Dendritic cell treated with granulocyte-macrophage colony-stimulating factor and Interleukin-4, amounts not matched to agents 40 ng/mL and 50 ng/mL, for 4 days (primary cell): Measurements from ENCODE around the gene CD300LG.

Source experiments
- H3K27ac Mint-ChIP-seq: one replicate; pipeline ENCODE4 v1.8.0; 2022; ENCODE audit warnings: mild to moderate bottlenecking, mixed read lengths
- H3K27me3 Mint-ChIP-seq: one replicate; pipeline ENCODE4 v1.8.0; 2022; ENCODE audit warnings: mild to moderate bottlenecking, mixed read lengths
- H3K36me3 Mint-ChIP-seq: one replicate; pipeline ENCODE4 v1.8.0; 2022; ENCODE audit warnings: low read depth, mixed read lengths
- H3K4me1 Mint-ChIP-seq: one replicate; pipeline ENCODE4 v1.8.0; 2022; ENCODE audit warnings: low read depth, mixed read lengths
- H3K4me3 Mint-ChIP-seq: one replicate; pipeline ENCODE4 v1.8.0; 2022; ENCODE audit warnings: mild to moderate bottlenecking, moderate library complexity, mixed read lengths
- H3K9me3 Mint-ChIP-seq: one replicate; pipeline ENCODE4 v1.8.0; 2022; ENCODE audit warnings: mixed read lengths
- intact Hi-C: fragments of 100-400 bp; cut with micrococcal nuclease; formaldehyde crosslinking; loops from one replicate; pipeline ENCODE4 v1.15.0; 2022

CD300LG gene

GRCh38 chr17:43814714-43815113 is 32.3 kb upstream of the CD300LG start:
- no peaks in the 10 kb centered on the region for H3K9me3 Mint-ChIP-seq
- no peaks in the 10 kb centered on the region for H3K27me3 Mint-ChIP-seq
- H3K4me3 Mint-ChIP-seq, result no peak overlapping the region
- H3K4me1 Mint-ChIP-seq, result peaks cover 19% of the 10 kb centered on the region
- H3K36me3 Mint-ChIP-seq, result peaks cover 37% of the 10 kb centered on the region
- H3K27ac Mint-ChIP-seq, result no peak overlapping the region
- intact Hi-C loops, result no loop called here

DNA sequence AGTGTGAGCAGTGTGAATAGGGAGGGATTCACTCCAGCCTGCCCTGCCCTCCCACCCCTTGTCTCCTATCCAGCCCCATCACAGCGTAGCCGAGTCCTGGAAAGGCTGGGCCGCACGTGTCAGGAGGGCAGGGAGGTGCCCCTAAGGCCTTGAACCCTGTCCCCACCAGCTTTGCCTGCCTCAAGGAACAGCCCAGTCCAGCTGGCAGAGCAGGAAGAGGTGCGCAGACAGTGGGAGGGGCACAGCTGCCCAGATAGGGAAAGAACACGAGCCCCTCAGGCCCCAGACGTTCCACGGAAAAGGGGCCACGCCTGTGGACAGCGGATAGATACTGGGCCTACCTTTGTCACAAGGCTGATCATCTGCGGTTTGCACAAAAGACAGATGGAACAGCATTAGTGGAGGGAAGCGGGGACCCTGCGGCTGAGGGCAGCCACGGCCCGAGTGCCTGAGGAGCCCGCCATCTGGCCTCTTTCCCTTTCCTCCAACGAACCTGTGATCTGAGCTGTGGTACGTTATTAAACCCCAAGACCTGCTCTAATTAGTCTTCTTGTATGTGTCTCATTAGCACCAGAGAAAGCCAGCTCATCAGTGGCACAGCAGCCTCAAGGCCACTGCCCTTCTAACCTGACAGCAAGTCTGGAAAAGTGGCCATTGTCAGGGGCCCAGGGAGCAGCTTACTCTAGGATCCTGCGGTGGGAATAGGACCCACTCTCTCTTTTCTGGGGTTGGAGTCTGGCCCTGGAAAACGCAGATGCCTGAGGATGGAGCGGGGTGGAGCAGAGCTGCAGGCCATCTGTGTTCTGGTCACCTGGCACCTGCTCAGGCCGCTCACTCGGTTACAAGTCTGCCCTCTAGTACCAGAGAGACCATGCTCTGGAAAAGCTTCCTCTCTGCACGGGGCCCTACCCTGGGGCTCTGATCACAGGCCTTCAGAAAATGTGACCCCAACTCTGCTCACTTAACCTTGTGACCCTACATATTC is 30.3 kb upstream of the CD300LG start:
- Mint-ChIP-seq H3K4me1 (peaks cover 19% of the 10 kb centered on the region), H3K27me3 (no peaks in the 10 kb centered on the region), H3K36me3 (peaks cover 40% of the 10 kb centered on the region), H3K27ac (no peak overlapping the region), H3K9me3 (no peaks in the 10 kb centered on the region), H3K4me3 (no peak overlapping the region)
- intact Hi-C loops, result no loop called here

- Mint-ChIP-seq H3K27ac (no peak overlapping the region), H3K27me3 (no peaks in the 10 kb centered on the region), H3K4me3 (no peak overlapping the region), H3K36me3 (peaks cover 33% of the 10 kb centered on the region), H3K9me3 (no peaks in the 10 kb centered on the region), H3K4me1 (peaks cover 19% of the 10 kb centered on the region)
- intact Hi-C loops, result no loop called here
Measured at GRCh38 chr17:43817826-43818225, 29.1 kb upstream of the CD300LG start.

DNA sequence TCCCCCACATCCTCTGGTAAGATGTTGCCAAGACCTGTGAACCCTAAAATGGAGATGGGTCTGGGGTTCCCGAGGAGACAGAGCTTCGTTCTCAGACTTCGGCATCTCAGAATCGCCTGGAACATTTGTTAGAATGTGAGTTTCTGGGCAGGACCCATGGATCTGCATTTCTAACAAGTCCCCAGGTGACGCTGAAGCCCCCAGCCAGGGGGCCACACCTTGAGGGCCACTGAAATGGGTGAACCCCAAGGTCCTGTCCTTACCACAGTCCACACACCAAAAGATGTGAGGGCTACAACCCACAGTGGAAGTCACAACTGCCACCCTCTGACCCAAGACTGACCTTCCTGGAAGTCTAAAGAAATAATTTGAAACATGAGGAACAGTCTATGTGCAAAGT is 28.0 kb upstream of the CD300LG start:
- H3K27me3 Mint-ChIP-seq, result no peaks in the 10 kb centered on the region
- no peak overlapping the region for H3K27ac Mint-ChIP-seq
- intact Hi-C loops, result no loop called here
- peaks cover 19% of the 10 kb centered on the region for H3K4me1 Mint-ChIP-seq
- H3K4me3 Mint-ChIP-seq, result no peak overlapping the region
- H3K36me3 Mint-ChIP-seq, result peaks cover 30% of the 10 kb centered on the region
- H3K9me3 Mint-ChIP-seq, result no peaks in the 10 kb centered on the region

GRCh38 chr17:43820759-43821158 is 26.2 kb upstream of the CD300LG start:
- Mint-ChIP-seq H3K4me1 (peaks cover 8% of the 10 kb centered on the region), H3K27me3 (no peaks in the 10 kb centered on the region), H3K9me3 (no peaks in the 10 kb centered on the region), H3K36me3 (peaks cover 34% of the 10 kb centered on the region), H3K4me3 (no peak overlapping the region), H3K27ac (no peak overlapping the region)
- intact Hi-C loops, result no loop called here

- H3K4me1 Mint-ChIP-seq, result peaks cover 8% of the 10 kb centered on the region
- no peaks in the 10 kb centered on the region for H3K27me3 Mint-ChIP-seq
- intact Hi-C loops, result no loop called here
- no peak overlapping the region for H3K27ac Mint-ChIP-seq
- no peaks in the 10 kb centered on the region for H3K9me3 Mint-ChIP-seq
- no peak overlapping the region for H3K4me3 Mint-ChIP-seq
- peaks cover 37% of the 10 kb centered on the region for H3K36me3 Mint-ChIP-seq
Measured at GRCh38 chr17:43822570-43823190, 24.3 kb upstream of the CD300LG start.

DNA sequence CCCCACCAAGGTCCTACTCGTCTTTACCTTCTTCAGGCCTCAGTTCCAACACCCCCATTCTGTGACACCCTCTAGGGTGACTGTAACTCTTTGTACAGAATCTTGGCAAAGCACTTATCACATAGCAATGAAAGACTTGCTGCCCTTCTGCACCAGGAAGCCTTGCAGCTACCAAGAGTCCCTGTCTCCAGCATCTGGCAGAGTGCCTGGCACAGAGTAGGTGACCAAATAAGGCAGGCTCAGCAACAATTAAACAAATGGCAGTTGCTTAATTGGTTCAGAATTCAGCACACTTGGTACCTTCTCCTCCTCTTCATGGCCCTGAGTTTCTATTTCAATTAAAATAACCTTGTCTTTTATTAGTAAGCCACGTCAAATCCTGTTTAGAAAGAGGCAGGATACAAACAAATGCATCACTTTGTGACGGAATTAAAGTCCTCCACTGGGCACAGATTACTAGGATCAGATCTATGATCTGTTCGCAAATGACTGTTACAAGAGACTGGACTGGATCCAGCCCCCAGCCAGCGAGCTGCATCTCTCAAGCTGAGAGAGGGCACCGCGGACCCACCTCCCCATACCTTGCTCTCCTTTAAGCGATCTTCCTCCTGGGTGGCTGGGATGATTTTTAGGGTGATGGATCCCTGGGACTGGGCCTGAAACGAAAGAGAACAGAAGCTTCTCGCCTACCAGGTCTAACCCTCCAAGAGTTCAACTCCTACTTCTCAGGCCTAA is 23.5 kb upstream of the CD300LG start:
- no peaks in the 10 kb centered on the region for H3K9me3 Mint-ChIP-seq
- peaks cover 8% of the 10 kb centered on the region for H3K4me1 Mint-ChIP-seq
- peaks cover 39% of the 10 kb centered on the region for H3K36me3 Mint-ChIP-seq
- intact Hi-C loops, result no loop called here
- H3K27me3 Mint-ChIP-seq, result no peaks in the 10 kb centered on the region
- no peak overlapping the region for H3K4me3 Mint-ChIP-seq
- no peak overlapping the region for H3K27ac Mint-ChIP-seq

DNA sequence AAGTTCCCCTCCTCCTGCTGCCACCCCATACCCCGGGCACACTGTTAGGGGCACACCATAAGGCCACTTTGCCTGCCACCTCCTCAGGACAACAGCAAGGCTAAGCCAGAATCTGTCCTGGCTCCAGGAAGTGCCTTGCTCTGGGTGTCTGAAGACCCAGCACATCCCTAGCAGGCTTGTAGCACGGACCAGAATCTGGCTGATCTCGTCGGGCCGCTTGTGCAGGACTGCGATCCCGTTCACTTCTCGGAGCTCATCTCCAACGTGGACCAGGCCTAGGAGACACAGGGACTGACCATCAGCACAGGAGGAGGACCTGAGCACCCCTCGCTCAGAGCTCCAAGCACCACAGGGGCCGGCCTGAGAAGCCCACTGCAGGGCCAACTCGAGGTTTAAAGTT is 21.4 kb upstream of the CD300LG start:
- H3K27ac Mint-ChIP-seq, result no peak overlapping the region
- no peaks in the 10 kb centered on the region for H3K9me3 Mint-ChIP-seq
- H3K36me3 Mint-ChIP-seq, result peaks cover 47% of the 10 kb centered on the region
- intact Hi-C loops, result no loop called here
- no peaks in the 10 kb centered on the region for H3K27me3 Mint-ChIP-seq
- H3K4me3 Mint-ChIP-seq, result no peak overlapping the region
- H3K4me1 Mint-ChIP-seq, result peaks cover 1% of the 10 kb centered on the region

DNA sequence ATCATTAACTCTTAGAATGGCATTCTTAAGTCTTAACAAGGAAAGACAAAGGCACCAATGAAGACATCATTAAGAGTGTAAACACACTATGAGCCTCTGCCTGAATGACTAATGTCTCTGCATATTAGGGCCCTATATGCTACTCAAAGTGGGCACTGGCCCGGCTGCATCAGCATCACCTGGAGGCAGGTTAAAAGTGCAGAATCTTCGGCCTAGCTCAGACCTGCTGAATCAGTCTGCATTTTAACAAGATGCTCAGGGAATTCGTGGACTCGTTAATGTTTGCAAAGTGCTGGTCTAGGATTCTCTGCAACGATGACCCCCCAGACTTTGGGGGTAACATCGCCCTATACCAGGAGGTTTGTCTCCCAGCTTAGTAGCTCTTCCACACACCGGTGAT is 20.8 kb upstream of the CD300LG start:
- intact Hi-C loops, result no loop called here
- Mint-ChIP-seq H3K4me3 (no peak overlapping the region), H3K4me1 (peaks cover 8% of the 10 kb centered on the region), H3K9me3 (no peaks in the 10 kb centered on the region), H3K27me3 (peaks cover 3% of the 10 kb centered on the region), H3K36me3 (peaks cover 43% of the 10 kb centered on the region), H3K27ac (no peak overlapping the region)

DNA sequence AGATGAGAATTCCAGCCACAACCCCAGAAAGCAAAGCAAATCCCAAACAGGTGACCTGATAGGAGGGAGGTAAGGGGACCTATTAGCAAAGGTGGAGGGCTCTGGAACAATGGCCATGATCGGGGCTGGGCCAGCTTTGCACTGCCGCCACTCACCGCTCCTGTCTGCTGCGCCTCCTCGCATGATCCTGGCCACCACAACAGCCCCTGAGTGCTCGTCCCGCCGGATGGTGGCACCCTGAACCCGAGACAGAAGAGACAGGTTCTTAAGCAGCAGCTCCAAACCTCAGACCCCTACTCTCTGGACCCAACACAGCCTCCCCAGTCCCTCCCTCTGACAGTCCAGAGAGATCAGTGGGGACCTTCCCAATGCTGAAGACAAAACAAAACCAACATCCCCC is 19.4 kb upstream of the CD300LG start:
- H3K4me1 Mint-ChIP-seq, result peaks cover 19% of the 10 kb centered on the region

DNA sequence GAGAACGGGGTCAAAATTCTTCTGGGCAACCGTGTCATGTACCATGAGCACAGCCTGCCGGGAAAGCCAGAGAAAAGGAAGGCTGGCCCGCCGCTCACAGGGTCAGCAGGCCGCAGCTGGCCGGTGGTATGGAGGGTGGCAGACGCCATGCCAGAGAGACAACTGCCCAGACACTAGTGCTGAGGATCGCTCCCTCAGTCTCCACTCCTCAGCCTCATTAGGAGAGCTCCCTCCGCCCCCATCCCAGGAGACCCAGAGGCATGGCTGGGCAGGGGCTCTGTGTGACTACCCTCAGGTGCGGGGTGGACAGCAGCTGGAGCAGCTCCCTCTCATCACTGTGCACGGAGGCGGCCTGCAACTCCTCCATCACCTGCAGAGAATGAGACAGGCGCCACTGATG is 17.2 kb upstream of the CD300LG start:
- Mint-ChIP-seq H3K4me3 (no peak overlapping the region), H3K27ac (no peak overlapping the region), H3K36me3 (peaks cover 35% of the 10 kb centered on the region), H3K27me3 (peaks cover 23% of the 10 kb centered on the region), H3K4me1 (peaks cover 29% of the 10 kb centered on the region), H3K9me3 (no peaks in the 10 kb centered on the region)
- intact Hi-C loops, result loop anchor here (5.0 kb wide), 1 partner anchor 52 kb away; the partner anchor contains the start of gene DUSP3

More for the DNA sequence above, 19.4 kb upstream of the CD300LG start:
- peaks cover 43% of the 10 kb centered on the region for H3K36me3 Mint-ChIP-seq
- H3K4me3 Mint-ChIP-seq, result no peak overlapping the region
- no peak overlapping the region for H3K27ac Mint-ChIP-seq
- intact Hi-C loops, result no loop called here
- H3K9me3 Mint-ChIP-seq, result no peaks in the 10 kb centered on the region
- peaks cover 13% of the 10 kb centered on the region for H3K27me3 Mint-ChIP-seq

DNA sequence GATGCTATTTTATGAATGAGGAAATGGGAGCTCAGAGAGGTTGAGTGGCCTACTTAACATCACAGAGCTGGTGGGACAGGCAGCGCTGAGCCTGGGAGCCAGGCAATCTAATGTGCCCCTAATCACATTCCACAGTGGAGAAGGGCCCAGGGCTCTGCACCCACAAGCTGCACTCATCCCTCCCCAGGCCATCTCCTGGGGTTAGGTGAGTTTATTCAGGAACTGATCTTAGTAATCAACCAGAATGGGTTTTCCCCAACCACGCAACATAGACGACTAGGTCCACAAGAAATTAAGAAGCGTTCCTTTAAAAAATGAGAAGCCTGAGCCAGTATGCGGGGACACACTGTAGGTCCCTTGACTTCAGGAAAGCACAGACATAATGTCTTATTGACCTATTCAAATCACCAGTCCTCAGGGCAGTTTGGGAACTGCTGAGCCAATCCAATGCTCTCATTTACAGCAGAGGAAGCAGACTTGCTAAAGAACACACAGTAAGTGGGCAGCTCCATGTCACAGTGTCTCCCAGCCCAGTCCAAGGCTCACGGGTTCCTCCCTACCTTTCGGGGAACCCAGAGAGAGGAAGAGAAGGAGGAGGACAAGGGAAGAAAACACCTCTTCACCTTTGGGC is 16.4 kb upstream of the CD300LG start:
- H3K9me3 Mint-ChIP-seq, result no peaks in the 10 kb centered on the region
- H3K4me3 Mint-ChIP-seq, result no peak overlapping the region
- H3K27me3 Mint-ChIP-seq, result peaks cover 28% of the 10 kb centered on the region
- H3K4me1 Mint-ChIP-seq, result peaks cover 29% of the 10 kb centered on the region
- peaks cover 28% of the 10 kb centered on the region for H3K36me3 Mint-ChIP-seq
- intact Hi-C loops, result loop anchor here (5.0 kb wide), 1 partner anchor 53 kb away; the partner anchor contains the start of gene DUSP3
- no peak overlapping the region for H3K27ac Mint-ChIP-seq

GRCh38 chr17:43831633-43832032 is 15.3 kb upstream of the CD300LG start:
- H3K27ac Mint-ChIP-seq, result no peak overlapping the region
- intact Hi-C loops, result loop anchor here (5.0 kb wide), 1 partner anchor 54 kb away; the partner anchor contains the start of gene DUSP3
- peaks cover 32% of the 10 kb centered on the region for H3K27me3 Mint-ChIP-seq
- peaks cover 24% of the 10 kb centered on the region for H3K36me3 Mint-ChIP-seq
- H3K4me1 Mint-ChIP-seq, result peaks cover 29% of the 10 kb centered on the region
- H3K9me3 Mint-ChIP-seq, result no peaks in the 10 kb centered on the region
- peak overlapping the region; percentile 68 for H3K4me3 Mint-ChIP-seq
